ENCODE results near the gene SPATA12.

SPATA12 gene

GRCh38 chr3:57120451-57121174 lies 60.1 kb downstream of the SPATA12 start:
- DNase-seq = no peak

Measured in activated CD4-positive, CD25-positive, alpha-beta regulatory T cell (primary cell).